Activated B cell treated with CpG ODN at 0.5 μM for 24 hours (primary cell): Measurements from ENCODE around the gene HMOX1. TPM values are rescaled to one million over a fixed set of nuclear protein-coding genes. Genes with fewer than 3 reads are reported as not detected.

Experiments
- ATAC-seq: fragments of 200-7000 bp; cut with Tn5 transposase; one replicate; pipeline ENCODE4 v1.10.0; 2021; ENCODE audit warnings: low read depth, mild to moderate bottlenecking, moderate library complexity
- CTCF ChIA-PET: fragments of 350-600 bp; sonication (Branson Sonifier 250); formaldehyde crosslinking; loops from one replicate; lab custom pipeline; 2021; ENCODE audit warnings: antibody characterized with exemption; lab: Charles Lee
- POLR2A ChIA-PET: fragments of 350-600 bp; sonication (Branson Sonifier 250); formaldehyde crosslinking; loops from one replicate; lab custom pipeline; 2021; ENCODE audit warnings: antibody characterized with exemption; lab: Charles Lee
- DNase-seq: peaks from one replicate; pipeline ENCODE4 v3.0.0; 2022
- H3K27ac Mint-ChIP-seq: one replicate; pipeline ENCODE4 v1.8.0; 2020; ENCODE audit warnings: mixed read lengths
- H3K27me3 Mint-ChIP-seq: one replicate; pipeline ENCODE4 v1.8.0; 2021; ENCODE audit warnings: mixed read lengths
- H3K36me3 Mint-ChIP-seq: one replicate; pipeline ENCODE4 v1.8.0; 2021; ENCODE audit warnings: low read depth, mixed read lengths
- H3K4me1 Mint-ChIP-seq: one replicate; pipeline ENCODE4 v1.8.0; 2021; ENCODE audit warnings: mixed read lengths
- H3K4me3 Mint-ChIP-seq: one replicate; pipeline ENCODE4 v1.8.0; 2020; ENCODE audit warnings: mild to moderate bottlenecking, mixed read lengths
- H3K9me3 Mint-ChIP-seq: one replicate; pipeline ENCODE4 v1.8.0; 2020; ENCODE audit warnings: mixed read lengths
- intact Hi-C: fragments of 100-400 bp; cut with micrococcal nuclease; formaldehyde crosslinking; loops from one replicate; pipeline ENCODE4 v1.15.1; 2024
- total RNA-seq: library from RNA; stranded (reverse); gene quantifications from 2 replicates; pipeline ENCODE4 v1.2.3, GENCODE V29; 2022
- TF ChIP-seq, protein P1 (sequence below): fragments of 200-600 bp; IDR thresholded peaks from one replicate; pipeline ENCODE4 v1.8.0; 2022; ENCODE audit warnings: antibody characterized with exemption, mild to moderate bottlenecking

Gene HMOX1
- total RNA-seq, 1 donor from 2014 or later: 13.3 TPM

DNA sequence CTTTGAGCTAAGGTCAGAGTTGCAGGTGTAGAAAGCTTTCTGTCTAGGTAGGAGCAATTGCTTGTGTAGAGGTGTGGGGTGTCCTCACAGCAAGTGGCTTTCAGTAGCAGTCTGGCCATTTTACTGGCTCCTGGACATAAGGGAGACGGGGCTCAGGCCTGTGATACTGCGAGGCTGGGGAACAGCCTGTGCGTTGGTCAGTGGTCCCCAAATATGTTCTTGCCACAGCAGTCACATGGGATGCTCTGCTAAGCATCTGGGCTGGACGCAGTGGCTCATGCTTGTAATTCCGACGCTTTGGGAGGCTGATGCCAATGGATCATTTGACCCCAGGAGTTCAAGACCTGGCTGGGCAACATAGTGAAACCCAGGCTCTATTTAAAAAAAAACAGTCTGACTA, 21.0 kb downstream of the HMOX1 start:
- ChIA-PET CTCF (interaction anchor here (3.4 kb wide), 1 partner anchor 8 kb away, joined by 12 read pairs; no protein-coding TSS in a partner anchor), POLR2A (interaction anchor here (0.7 to 4.3 kb wide), 5 partner anchors 9 to 49 kb away, joined by 3 to 43 read pairs (median 7); no protein-coding TSS in a partner anchor)
- no peak for ATAC-seq
- Mint-ChIP-seq H3K4me3 (peak overlapping the region; percentile 75), H3K4me1 (peaks cover 47% of the 10 kb centered on the region), H3K27me3 (no peaks in the 10 kb centered on the region), H3K9me3 (no peaks in the 10 kb centered on the region), H3K27ac (no peak overlapping the region), H3K36me3 (peaks cover 68% of the 10 kb centered on the region)
- TF ChIP-seq, protein P1, sequence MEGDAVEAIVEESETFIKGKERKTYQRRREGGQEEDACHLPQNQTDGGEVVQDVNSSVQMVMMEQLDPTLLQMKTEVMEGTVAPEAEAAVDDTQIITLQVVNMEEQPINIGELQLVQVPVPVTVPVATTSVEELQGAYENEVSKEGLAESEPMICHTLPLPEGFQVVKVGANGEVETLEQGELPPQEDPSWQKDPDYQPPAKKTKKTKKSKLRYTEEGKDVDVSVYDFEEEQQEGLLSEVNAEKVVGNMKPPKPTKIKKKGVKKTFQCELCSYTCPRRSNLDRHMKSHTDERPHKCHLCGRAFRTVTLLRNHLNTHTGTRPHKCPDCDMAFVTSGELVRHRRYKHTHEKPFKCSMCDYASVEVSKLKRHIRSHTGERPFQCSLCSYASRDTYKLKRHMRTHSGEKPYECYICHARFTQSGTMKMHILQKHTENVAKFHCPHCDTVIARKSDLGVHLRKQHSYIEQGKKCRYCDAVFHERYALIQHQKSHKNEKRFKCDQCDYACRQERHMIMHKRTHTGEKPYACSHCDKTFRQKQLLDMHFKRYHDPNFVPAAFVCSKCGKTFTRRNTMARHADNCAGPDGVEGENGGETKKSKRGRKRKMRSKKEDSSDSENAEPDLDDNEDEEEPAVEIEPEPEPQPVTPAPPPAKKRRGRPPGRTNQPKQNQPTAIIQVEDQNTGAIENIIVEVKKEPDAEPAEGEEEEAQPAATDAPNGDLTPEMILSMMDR: no peak
- intact Hi-C loops: no loop called here
- no peak for DNase-seq

DNA sequence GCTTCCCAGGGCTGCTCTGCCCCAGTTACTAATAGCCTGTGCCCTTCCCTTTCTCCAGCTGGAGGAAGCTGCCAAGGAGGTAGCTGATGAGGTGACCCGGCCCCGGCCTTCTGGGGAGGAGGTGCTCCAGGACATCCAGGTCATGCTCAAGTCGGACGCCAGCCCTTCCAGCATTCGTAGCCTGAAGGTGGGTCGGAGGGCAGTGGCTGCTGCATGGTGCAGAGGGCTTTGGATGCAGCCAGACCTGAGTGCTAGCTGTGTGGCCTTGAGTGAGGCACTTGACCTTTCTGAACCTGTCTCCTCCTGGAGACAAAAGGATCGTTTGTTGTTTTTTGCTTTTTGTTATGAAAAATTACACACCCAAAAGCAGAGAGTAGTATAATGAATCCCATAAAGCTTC, 22.5 kb downstream of the HMOX1 start:
- no peak for DNase-seq
- Mint-ChIP-seq H3K4me1 (peaks cover 42% of the 10 kb centered on the region), H3K27me3 (no peaks in the 10 kb centered on the region), H3K9me3 (no peaks in the 10 kb centered on the region), H3K27ac (no peak overlapping the region), H3K4me3 (no peak overlapping the region), H3K36me3 (peaks cover 83% of the 10 kb centered on the region)
- TF ChIP-seq, protein P1: no peak
- ChIA-PET POLR2A (interaction anchor here (0.7 to 1.0 kb wide), 3 partner anchors 22 to 50 kb away, joined by 3 to 6 read pairs (median 4); no protein-coding TSS in a partner anchor), CTCF (interaction anchor here (0.7 to 1.6 kb wide), 2 partner anchors 52 to 1148 kb away, joined by 3 to 4 read pairs; no protein-coding TSS in a partner anchor)
- intact Hi-C loops: no loop called here
- no peak for ATAC-seq

GRCh38 chr22:35404176-35404575, 23.3 kb downstream of the HMOX1 start:
- Mint-ChIP-seq H3K9me3 (no peaks in the 10 kb centered on the region), H3K27me3 (no peaks in the 10 kb centered on the region), H3K4me1 (peaks cover 36% of the 10 kb centered on the region), H3K4me3 (no peak overlapping the region), H3K36me3 (peaks cover 87% of the 10 kb centered on the region), H3K27ac (no peak overlapping the region)
- TF ChIP-seq, protein P1: no peak
- ChIA-PET CTCF (interaction anchor here (0.7 to 1.6 kb wide), 2 partner anchors 53 to 1148 kb away, joined by 3 to 4 read pairs; no protein-coding TSS in a partner anchor), POLR2A (interaction anchor here (0.7 to 1.0 kb wide), 2 partner anchors 33 to 51 kb away, joined by 3 to 6 read pairs; no protein-coding TSS in a partner anchor)
- ATAC-seq (no peak), DNase-seq (no peak)
- intact Hi-C loops: no loop called here

DNA sequence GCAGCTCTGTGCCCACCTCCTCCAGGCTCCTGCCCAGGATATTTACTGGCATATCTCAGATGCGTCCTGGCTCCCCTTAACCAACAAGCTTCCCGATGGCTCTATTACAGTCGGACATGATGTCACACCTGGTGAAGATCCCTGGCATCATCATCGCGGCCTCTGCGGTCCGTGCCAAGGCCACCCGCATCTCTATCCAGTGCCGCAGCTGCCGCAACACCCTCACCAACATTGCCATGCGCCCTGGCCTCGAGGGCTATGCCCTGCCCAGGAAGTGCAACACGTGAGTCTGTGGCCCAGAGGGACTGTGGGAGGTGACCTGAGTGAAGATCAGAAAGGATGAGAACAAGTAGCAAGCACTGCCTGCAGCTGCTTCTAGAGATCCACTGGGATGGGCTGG, 25.5 kb downstream of the HMOX1 start:
- ChIA-PET POLR2A (interaction anchor here (0.7 to 7.2 kb wide), 3 partner anchors 14 to 54 kb away, joined by 6 to 215 read pairs (median 7); no protein-coding TSS in a partner anchor), CTCF (interaction anchor here (1.5 kb wide), 1 partner anchor 55 kb away, joined by 3 read pairs; no protein-coding TSS in a partner anchor)
- no peaks in the 10 kb centered on the region for H3K27me3 Mint-ChIP-seq
- no peaks in the 10 kb centered on the region for H3K9me3 Mint-ChIP-seq
- no peak overlapping the region for H3K27ac Mint-ChIP-seq
- intact Hi-C loops: no loop called here
- TF ChIP-seq, protein P1: no peak
- peaks cover 83% of the 10 kb centered on the region for H3K36me3 Mint-ChIP-seq
- no peak overlapping the region for H3K4me3 Mint-ChIP-seq
- DNase-seq: no peak
- no peak for ATAC-seq
- H3K4me1 Mint-ChIP-seq: peaks cover 39% of the 10 kb centered on the region

GRCh38 chr22:35407362-35407761, 26.5 kb downstream of the HMOX1 start:
- POLR2A ChIA-PET: interaction anchor here (7.2 kb wide), 1 partner anchor 55 kb away, joined by 215 read pairs; no protein-coding TSS in a partner anchor
- H3K4me3 Mint-ChIP-seq: no peak overlapping the region
- H3K9me3 Mint-ChIP-seq: no peaks in the 10 kb centered on the region
- ATAC-seq: no peak
- intact Hi-C loops: no loop called here
- peak overlapping the region; percentile 37 for H3K27ac Mint-ChIP-seq
- peaks cover 86% of the 10 kb centered on the region for H3K36me3 Mint-ChIP-seq
- H3K4me1 Mint-ChIP-seq: peaks cover 42% of the 10 kb centered on the region
- H3K27me3 Mint-ChIP-seq: no peaks in the 10 kb centered on the region
- TF ChIP-seq, protein P1: no peak
- no peak for DNase-seq
- CTCF ChIA-PET: interaction anchor here (1.4 to 1.5 kb wide), 2 partner anchors 55 to 56 kb away, joined by 3 to 4 read pairs; no protein-coding TSS in a partner anchor
